Measurements from ENCODE around the gene SGCA. TPM values are rescaled to one million over a fixed set of nuclear protein-coding genes. Genes with fewer than 3 reads are reported as not detected.
A peak's percentile ranks its signal among the peaks of the same experiment; 100 is the strongest.

Gene SGCA
- total and polyA plus RNA-seq, 2 of the 8 experiments (the other 6 are each of a cell fraction or from before 2014, with no cell fraction given) = 0.12 TPM; not detected in 1

DNA sequence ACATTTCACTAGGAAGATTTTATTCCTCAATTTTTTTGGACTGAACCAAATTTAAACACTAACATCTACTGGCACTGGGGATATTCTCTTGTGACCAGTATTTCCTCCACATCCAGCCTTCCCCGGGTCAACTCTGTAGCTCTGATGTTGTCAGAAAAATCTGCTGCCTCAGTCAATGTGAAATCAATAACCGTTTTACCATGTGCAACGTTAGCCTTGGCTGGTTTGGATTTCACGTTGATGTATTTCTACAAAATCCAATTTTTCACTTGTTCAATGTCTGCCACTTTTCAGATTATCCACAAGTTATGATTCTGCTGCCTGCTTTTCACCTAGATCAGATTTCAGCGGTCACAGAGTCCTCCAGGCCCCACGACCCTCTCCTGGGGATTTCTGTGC, 7.1 kb downstream of the SGCA start:
- 86% methylated on average over 6 of the region's 6 CpGs; no CpG with 5 or more reads in 1 of the 2 experiments for WGBS, 2 experiments (ENCODE audit: extremely low coverage in 1 of 2, insufficient coverage in 1 of 2, insufficient read length in 1 of 2, insufficient replicate concordance in 2 of 2, low coverage in 1 of 2, low lambda C conversion rate in 2 of 2, missing lambda C conversion rate in 1 of 2)
- TF ChIP-seq RFX5 (IDR thresholded peaks at IDR 0.05; ENCODE audit: borderline replicate concordance, low read depth, low read length) = no peak
- no peak for TF ChIP-seq SRF (IDR thresholded peaks at IDR 0.05; ENCODE audit: low read depth, low read length)
- no peak for TF ChIP-seq SIX5 (IDR thresholded peaks at IDR 0.05; ENCODE audit: low read depth, low read length)
- TF ChIP-seq EZH2 (IDR thresholded peaks at IDR 0.05; ENCODE audit: low read depth, low read length, severe bottlenecking) = no peak
- no peak for TF ChIP-seq CBX5 (IDR thresholded peaks at IDR 0.05; ENCODE audit: low read depth, low read length)
- no peak for TF ChIP-seq HDAC6 (IDR thresholded peaks at IDR 0.05; ENCODE audit: low read depth, low read length)
- TF ChIP-seq BRCA1 (IDR thresholded peaks at IDR 0.05; ENCODE audit: low read depth, low read length) = no peak
- TF ChIP-seq, protein P1, sequence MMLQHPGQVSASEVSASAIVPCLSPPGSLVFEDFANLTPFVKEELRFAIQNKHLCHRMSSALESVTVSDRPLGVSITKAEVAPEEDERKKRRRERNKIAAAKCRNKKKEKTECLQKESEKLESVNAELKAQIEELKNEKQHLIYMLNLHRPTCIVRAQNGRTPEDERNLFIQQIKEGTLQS (IDR thresholded peaks at IDR 0.05; ENCODE audit: insufficient read depth, low read depth, low read length) = no peak
- no peak for TF ChIP-seq EP300 (IDR thresholded peaks at IDR 0.05; ENCODE audit: borderline replicate concordance in 1 of 2, low read depth in 2 of 2, low read length in 2 of 2)
- TF ChIP-seq, protein P2, sequence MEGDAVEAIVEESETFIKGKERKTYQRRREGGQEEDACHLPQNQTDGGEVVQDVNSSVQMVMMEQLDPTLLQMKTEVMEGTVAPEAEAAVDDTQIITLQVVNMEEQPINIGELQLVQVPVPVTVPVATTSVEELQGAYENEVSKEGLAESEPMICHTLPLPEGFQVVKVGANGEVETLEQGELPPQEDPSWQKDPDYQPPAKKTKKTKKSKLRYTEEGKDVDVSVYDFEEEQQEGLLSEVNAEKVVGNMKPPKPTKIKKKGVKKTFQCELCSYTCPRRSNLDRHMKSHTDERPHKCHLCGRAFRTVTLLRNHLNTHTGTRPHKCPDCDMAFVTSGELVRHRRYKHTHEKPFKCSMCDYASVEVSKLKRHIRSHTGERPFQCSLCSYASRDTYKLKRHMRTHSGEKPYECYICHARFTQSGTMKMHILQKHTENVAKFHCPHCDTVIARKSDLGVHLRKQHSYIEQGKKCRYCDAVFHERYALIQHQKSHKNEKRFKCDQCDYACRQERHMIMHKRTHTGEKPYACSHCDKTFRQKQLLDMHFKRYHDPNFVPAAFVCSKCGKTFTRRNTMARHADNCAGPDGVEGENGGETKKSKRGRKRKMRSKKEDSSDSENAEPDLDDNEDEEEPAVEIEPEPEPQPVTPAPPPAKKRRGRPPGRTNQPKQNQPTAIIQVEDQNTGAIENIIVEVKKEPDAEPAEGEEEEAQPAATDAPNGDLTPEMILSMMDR (IDR thresholded peaks at IDR 0.05; ENCODE audit: control extremely low read depth in 1 of 3, insufficient read depth in 1 of 3, low read depth in 1 of 3, low read length in 3 of 3) = no peak

More for the DNA sequence above, 7.1 kb downstream of the SGCA start:
- no peak overlapping the region for H2BK20ac ChIP-seq (ENCODE audit: low read length)
- H3K18ac ChIP-seq (ENCODE audit: extremely low read depth, low read length) = no peak overlapping the region
- H3K4me3 ChIP-seq (ENCODE audit: extremely low read depth in 1 of 4, insufficient read depth in 2 of 4, low read depth in 3 of 4, low read length in 4 of 4) = no peak overlapping the region
- H3K4me1 ChIP-seq (replicated peaks in 1 of 4; ENCODE audit: control insufficient read depth in 3 of 4, insufficient read depth in 4 of 4, low read length in 3 of 4) = peaks cover 0 to 16% (median 10%) of the 10 kb centered on the region in 4 experiments; a peak in 6 of 7 replicates
- DNase-seq (ENCODE audit: low read depth in 1 of 2, low spot score in 2 of 2) (no peak), FAIRE-seq (no peak)
- no peak overlapping the region for H3K56ac ChIP-seq (replicated peaks; ENCODE audit: insufficient read length, low read depth, low read length)
- no peak overlapping the region for H4K91ac ChIP-seq (replicated peaks; ENCODE audit: insufficient read length, low read length)
- H3K79me2 ChIP-seq (ENCODE audit: control insufficient read depth in 1 of 2, insufficient read depth in 2 of 2, low read length in 2 of 2) = no peaks in the 10 kb centered on the region
- no peak overlapping the region for H3K9ac ChIP-seq (replicated peaks in 1 of 4; ENCODE audit: extremely low read depth in 1 of 4, low read depth in 3 of 4, low read length in 3 of 4)
- POLR2A ChIA-PET (ENCODE audit: partially characterized antibody) = interaction anchor here (0.6 to 1.1 kb wide), 2 partner anchors 12 to 143 kb away, joined by 4 to 5 read pairs; no protein-coding TSS in a partner anchor
- H3K36me3 ChIP-seq (ENCODE audit: control insufficient read depth in 2 of 4, insufficient read depth in 4 of 4, low read length in 3 of 4) = no peaks in the 10 kb centered on the region
- H2BK15ac ChIP-seq (ENCODE audit: low read length) = 0 out of 2 replicates have a peak overlapping the region, but pooled peaks have one; percentile 65
- H3K14ac ChIP-seq (ENCODE audit: insufficient read length) = no peak overlapping the region
- H3K9me3 ChIP-seq (ENCODE audit: insufficient read depth in 2 of 2, low read depth in 1 of 2, low read length in 1 of 2) = no peaks in the 10 kb centered on the region
- H2BK120ac ChIP-seq (replicated peaks; ENCODE audit: low read depth, low read length) = no peak overlapping the region
- H4K20me1 ChIP-seq (replicated peaks in 1 of 2; ENCODE audit: control insufficient read depth in 1 of 2, insufficient read depth in 2 of 2, low read length in 2 of 2) = no peaks in the 10 kb centered on the region
- no peak overlapping the region for H2AK5ac ChIP-seq (ENCODE audit: low read depth, low read length)
- peak overlapping the region; percentile 94; the same call in 1 of the 2 replicates for H2BK12ac ChIP-seq (ENCODE audit: low read depth, low read length)
- H3K27ac ChIP-seq (ENCODE audit: low read depth, low read length) = 0 out of 2 replicates have a peak overlapping the region, but pooled peaks have one; percentile 3
- no peaks in the 10 kb centered on the region for H3K27me3 ChIP-seq (replicated peaks in 1 of 4; ENCODE audit: control insufficient read depth in 3 of 4, extremely low read depth in 1 of 4, insufficient read depth in 3 of 4, low read length in 3 of 4)
- H3K23ac ChIP-seq (ENCODE audit: insufficient read length) = no peak overlapping the region
- CTCF ChIA-PET (ENCODE audit: partially characterized antibody) = interaction anchor here (1.4 to 17.0 kb wide), 14 partner anchors 8 to 160 kb away, joined by 4 to 299 read pairs (median 8); partner anchors contain the start of genes COL1A1, SGCA and TMEM92
- no peaks in the 10 kb centered on the region for H3K23me2 ChIP-seq (ENCODE audit: low read depth, low read length)
- H2BK5ac ChIP-seq (ENCODE audit: low read depth, low read length) = peak overlapping the region; percentile 76; the same call in 1 of the 2 replicates
- no peak overlapping the region for H4K8ac ChIP-seq (ENCODE audit: extremely low read depth, insufficient read depth, low read length)
- H3K4me2 ChIP-seq (ENCODE audit: insufficient read depth in 1 of 2, low read depth in 2 of 2, low read length in 2 of 2) = no peak overlapping the region
- no peaks in the 10 kb centered on the region for H3K79me1 ChIP-seq (ENCODE audit: low read depth, low read length)
- H2AFZ ChIP-seq (ENCODE audit: low read length) = no peak overlapping the region
- no peak overlapping the region for H3K4ac ChIP-seq (replicated peaks; ENCODE audit: insufficient read length, low read depth, low read length)
- no peak overlapping the region for H4K5ac ChIP-seq (ENCODE audit: insufficient read length, low read depth, low read length)
